HepG2 (cell line): ENCODE results near the gene NUDT1.

ENCODE experiments used
- KLF6 ChIP-seq: IDR thresholded peaks from 2 replicates; pipeline ENCODE4 v1.8.0; 2016; ENCODE audit warnings: missing biosample characterization, missing genetic modification reagents
- NBN ChIP-seq: fragments of 450-650 bp; conservative IDR thresholded peaks from 2 replicates; pipeline ENCODE4 v1.6.1; 2017
- TBP ChIP-seq: sonication (generic); formaldehyde crosslinking; IDR thresholded peaks from 2 replicates; pipeline ENCODE4 v1.5.0; 2020; ENCODE audit warnings: missing genetic modification reagents
- ZNF3 ChIP-seq: IDR thresholded peaks from 2 replicates; pipeline ENCODE4 v1.7.0; 2017; ENCODE audit warnings: inconsistent platforms

DNA sequence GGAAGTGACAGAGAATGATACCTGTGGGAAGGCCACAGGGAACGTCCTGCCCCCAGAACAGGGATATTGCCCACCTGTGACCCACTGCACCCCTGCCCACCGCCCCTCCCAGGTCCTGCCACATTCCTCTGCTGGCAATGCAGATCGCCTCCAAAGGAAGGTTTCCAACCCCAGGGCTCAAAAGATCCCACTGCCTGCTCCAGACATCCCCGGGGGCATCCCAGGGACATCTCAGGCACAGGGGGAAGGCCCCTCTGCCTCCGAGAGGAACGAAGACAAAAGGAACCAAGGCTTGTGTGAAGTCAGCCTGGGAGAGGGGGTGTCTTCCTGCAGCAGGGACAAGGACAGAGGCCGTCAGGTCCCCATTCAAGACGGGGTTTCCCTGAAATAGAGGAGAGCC lies 28.5 kb downstream of the NUDT1 start:
- TF ChIP-seq KLF6 (CRISPR knock-in tag) (no peak), TBP (CRISPR knock-in tag) (no peak), ZNF3 (CRISPR knock-in tag) (no peak), NBN (no peak)
